Ammon's horn (tissue), 1 donor: Measurements from ENCODE around the gene TNNI3.

Experiments used
- DNase-seq: peaks from one replicate; pipeline ENCODE4 v3.0.0-alpha.2; 2016; ENCODE audit warnings: low spot score

TNNI3 gene

DNA sequence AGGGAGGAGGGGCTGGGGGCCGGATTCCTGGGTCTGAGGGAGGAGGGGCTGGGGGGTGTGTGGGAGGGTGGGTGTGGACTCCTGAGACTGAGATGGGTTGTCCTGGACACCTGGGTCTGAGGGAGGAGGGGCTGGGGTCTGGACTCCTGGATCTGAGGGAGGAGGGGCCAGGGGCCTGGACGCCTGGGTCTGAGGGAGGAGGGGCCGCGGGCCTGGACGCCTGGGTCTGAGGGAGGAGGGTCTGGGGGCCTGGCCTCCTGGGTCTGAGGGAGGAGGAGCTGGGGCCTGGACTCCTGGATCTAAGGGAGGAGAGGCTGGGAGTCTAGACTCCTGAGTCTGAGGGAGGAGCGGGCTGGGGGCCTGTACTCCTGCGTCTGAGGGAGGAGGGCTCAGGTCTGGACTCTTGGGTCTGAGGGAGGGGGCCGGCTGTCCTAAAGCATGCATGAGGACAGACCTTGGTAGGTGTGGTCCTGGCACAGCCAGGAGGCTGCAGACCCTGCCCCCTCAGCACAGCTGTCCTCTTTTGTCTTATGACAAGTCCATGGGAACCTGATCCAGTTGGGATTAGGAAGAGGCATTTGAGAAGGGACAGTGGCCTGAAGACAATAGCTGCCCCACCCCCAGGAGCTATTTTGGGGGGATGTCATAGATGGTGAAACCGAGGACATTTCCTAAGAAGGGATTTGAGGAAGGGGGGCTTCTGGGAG lies 9.8 kb downstream of the TNNI3 start:
- no peak for DNase-seq

DNA sequence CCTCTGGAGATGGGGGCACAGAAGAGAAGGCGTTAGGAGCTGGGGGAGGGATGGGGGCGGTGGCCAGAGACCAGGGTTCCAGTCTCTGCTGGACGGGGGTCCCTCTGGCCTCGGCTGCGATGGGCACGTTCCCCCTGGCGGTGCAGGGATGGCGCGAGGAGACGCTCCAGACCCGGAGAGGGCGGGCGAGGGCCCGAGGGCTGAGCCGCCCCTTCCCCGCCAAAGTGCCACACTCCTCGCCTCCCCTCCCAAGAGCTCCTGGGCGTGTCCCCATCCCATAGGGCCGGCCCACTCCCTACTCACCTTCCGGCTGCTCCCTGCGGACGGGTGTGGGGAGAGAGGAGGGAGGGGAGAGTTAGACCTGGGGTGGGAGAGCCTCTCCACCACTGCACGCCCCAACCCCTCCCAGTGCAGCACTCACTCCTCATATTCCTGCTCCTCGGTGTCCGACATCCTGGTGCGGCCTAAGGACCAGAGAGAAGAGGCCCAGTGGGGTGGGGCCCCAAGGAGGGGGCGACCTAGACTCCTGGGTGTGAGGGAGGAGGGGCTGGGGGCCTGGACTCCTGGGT lies 10.7 kb downstream of the TNNI3 start:
- DNase-seq: no peak

DNA sequence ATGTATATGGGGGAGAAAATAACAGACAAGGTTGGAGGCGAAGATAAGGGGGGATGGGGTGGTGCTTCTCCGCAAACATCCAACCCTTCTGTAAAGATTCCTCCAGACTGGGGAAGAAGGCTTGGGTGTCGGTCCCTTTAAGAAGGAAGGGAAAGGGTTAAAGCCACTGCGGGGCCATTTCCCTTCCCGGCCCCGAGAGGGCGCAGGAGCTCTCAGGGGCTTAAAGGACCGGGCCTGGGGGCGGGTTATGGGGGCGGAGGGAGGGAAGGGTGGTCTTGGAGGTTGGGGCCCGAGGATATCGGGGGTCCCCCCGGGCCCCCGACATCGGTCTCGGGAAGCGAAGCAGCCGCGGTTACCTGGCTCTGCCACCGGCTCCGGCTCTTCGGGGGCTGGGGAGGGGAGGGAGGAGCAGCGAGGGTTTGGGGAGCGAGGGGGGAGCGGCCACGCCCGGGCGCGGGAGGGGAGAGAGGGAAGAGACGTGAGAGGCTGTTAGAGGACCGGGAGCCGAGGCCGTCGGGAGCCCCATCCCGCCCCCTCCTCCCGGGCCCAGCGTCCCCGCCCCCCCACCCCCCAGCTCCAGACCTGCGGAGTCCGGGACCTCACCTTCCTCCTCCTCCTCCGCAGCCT lies 11.3 kb downstream of the TNNI3 start:
- no peak for DNase-seq

DNA sequence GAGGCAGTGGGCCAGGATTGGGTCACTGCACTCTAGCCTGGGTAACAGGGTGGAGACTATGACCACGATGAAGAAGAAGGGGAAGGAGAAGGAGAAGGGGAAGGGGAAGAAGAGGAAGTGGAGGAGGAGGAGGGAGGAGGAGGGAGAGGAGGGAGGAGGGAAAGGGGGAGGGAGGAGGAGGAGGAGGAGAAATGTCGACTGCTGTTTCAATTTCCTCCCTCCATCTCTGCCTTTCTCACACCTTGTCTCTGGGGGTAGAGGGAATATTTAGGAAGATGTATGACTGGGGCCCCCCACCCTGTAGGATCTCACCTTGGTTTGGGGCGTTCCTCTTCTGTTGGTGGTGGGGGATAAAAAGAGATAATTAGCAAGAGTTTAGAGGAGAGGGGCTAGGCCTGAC lies 12.3 kb downstream of the TNNI3 start:
- no peak for DNase-seq

DNA sequence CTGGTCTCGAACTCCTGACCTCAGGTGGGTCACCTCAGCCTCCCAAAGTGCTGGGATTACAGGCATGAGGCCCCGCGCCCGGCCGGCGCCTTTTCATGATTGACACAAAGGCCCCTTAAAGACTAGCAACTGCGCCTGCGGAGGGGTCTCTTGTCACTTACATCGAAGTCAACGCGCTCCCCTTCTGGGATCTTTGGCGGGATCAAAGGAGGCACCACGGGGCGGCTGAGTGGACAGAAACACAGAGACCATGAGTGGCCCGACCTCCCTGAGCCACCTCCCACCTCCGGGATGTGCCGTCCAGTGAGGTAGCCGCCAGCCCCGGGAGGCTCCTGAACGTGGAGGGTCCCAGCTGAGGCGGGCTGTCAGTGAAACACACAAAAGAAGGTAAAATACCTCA lies 15.8 kb downstream of the TNNI3 start:
- no peak for DNase-seq

DNA sequence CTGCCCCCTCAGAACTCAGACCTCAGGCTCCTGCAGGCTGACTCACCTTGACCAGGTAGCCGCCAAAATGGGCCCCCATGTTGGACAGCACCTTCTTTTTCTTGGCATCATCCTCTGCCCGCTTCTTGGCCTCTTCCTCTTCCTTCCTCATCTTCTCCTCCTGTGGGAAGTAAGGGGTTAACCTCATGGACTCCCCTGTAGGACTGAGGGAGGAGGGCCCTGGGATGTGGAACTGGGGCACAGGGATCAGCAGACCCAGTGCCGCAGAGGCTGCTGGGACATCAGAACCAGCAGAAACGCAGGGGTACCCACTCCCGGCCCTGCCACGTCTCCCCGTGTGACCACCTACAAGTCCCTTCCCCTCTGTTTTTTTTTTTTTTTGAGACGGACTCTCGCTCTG lies 19.6 kb downstream of the TNNI3 start:
- no peak for DNase-seq

DNA sequence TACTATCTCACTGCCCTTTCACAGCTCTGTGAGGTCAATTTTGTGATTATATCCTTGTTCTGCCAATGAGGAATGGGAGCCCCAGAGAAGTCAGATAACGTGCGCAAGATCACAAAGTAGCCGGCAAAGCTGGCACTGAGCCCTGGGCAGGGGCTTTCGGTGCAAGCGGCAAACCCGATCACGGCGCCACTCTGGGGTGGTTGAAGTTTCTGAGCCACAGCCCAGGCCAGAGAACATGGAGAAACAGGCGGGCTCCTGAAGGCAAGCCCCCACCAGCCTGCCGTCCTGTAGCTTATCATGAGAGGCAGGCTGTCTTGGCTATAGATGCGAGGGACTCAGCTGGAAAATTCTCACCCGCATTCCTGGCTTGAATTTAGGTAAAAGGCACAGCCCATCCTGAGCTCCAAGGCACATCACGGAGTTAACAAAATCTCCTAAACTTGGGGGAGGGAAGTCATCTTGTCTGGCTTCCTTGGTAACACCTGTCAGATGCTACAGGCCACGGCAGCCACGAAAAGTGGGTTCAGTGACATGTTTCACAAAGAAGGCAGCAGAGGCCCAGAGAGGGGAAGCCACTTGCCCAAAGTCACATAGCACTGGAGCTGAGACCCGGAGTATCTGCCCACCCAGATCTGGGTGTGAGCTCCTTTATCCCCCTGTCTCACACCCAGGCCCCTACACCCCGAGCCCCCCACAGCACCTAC lies 21.0 kb downstream of the TNNI3 start:
- DNase-seq: no peak

DNA sequence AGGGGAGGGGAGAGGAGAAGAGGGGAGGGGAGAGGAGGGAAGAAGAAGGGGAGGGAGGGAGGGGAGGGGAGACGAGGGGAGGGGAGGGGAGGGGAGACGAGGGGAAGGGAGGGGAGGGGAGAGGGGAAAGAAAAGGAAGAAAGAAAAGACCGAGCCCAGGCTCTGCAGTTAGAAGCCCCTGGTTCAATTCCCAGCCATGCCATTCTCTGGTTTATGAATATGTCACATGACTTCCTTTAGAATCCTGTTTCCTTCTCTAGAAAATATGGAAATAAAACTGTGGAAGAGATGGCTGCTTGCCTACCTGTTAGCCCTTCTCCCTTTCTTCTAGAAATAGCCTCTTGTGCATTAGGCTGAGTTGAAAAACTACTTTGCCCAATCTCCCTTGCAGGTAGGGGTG lies 22.8 kb downstream of the TNNI3 start:
- no peak for DNase-seq

DNA sequence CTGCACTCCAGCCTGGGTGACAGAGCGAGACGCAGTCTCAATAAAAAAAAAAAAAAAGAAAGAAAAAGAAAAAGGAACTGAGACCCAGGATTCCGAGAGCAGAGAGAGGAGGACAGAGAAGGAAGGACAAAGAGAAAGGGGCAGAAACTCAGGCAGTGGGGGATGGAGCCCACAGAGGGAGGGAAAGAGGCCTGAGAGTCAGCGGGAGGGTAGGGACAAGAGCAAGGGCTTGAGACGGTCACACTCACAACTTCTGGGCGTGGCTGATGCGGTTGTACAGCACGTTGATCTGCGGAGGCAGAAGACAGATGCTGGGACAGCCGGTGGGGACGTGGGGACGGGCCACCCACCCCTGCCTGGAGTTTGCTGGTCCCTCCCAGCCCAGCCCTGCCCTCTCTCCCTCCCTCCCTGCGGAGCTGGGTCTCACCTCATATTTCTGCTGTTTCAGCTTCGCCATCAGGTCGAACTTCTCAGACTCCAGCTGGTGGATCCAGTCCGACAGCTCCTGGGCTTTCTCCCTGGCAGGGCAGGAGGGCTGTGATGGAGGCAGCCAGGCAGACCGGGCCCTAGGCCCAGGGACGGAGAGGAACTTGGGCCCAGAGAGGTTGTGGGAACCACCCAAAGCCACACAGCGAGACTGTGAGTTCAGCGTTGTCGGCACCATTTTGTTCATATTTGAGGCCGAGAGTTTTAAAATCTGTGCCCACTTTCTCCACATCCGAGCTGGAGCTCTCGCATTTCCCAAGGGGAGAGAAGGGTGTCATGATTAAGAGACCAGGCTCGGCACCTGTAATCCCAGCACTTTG lies 23.7 kb downstream of the TNNI3 start:
- no peak for DNase-seq

DNA sequence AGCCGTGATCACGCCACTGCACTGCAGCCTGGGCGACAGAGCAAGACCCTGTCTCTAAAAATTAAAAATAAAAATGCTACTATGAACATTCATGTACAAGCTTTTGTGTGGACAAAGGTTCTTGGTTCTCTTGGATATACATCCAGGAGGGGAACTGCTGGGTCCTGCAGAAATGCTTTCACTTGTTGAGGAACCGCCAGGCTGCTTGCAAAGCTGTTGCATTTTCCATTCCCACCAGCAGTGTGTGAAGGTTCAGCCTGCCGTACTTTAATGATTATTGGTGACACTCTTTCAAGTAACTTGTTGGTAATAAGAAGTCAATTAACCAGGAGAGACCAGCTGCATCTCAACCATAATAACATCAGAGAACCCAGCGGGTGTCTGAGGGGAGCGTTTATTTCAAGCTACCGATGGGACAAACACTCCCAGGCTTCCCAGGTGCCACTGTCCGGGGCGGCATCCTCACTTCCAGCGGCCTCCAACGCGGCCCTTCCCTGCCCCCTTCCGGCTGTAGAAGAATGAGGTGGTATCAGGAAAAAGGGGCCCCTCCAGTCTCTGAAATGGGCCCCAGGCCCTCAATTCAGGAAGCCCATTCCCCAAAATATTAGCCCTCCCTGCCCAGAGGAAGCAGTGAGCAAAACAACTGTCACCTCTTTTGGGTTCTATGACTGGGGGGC lies 24.9 kb downstream of the TNNI3 start:
- DNase-seq: no peak

DNA sequence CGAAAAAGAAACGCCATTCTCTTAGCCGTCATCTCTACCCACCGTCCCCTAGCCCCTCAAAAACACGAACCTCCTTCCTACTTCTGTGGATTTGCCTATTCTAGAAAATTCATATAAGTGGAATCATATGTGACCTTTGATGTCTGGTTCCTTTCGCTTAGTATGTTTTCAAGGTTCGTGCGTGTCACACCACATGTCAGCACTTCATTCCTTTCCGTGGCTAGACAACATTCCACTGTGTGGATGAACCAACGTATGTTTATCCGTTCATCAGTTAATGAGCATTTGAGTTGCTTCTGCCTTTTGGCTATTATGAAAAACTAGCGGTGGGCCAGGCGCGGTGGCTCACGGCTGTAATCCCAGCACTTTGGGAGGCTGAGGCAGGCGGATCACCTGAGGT lies 26.1 kb downstream of the TNNI3 start:
- no peak for DNase-seq

DNA sequence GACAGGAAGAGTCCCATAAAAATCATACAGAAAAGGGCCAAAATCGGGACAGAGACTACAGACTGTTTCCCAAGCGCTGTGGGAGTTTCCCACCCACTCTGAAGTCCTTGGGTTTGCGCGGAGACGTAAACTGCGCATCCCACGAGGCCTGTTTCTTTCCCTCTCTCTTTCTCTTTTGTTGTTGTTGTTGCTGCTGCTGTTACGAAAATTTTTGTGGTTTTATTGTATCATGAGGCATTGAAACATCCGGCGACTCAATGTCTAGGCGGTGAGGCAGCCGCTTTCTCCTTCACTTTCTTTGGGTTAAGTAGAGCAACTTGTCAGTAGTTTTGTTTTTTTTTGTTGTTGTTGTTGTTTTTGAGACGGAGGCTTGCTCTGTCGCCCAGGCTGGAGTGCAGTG lies 38.5 kb downstream of the TNNI3 start:
- DNase-seq: no peak

DNA sequence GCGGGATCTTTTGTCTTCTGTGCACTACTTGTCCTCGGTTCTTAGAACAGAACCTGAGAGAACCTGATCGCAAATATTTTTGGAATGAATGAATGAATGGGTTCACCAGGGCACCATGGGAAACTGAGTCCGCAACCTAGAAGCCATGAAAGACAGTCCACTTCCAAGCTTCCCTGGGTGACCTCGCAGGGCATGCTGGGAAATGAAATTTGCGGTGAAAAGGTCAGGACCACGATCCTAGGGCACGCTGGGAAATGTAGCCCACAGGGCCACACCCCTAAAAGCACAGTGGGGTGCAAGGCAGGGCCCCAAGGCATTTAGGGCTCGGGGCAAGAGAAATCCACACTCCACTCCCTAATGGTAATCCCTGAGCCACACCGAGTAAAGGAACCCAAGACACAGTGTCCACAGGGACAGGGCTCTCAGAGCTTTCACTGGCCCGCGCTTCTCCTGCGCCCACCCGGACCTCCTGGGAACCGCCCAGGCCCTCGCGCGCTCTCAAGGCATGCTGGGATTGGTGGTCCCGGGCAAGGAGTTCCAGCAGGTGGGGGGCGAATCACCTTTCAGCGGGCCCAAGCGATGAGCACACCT lies 39.0 kb downstream of the TNNI3 start:
- peak; percentile 74 for DNase-seq

DNA sequence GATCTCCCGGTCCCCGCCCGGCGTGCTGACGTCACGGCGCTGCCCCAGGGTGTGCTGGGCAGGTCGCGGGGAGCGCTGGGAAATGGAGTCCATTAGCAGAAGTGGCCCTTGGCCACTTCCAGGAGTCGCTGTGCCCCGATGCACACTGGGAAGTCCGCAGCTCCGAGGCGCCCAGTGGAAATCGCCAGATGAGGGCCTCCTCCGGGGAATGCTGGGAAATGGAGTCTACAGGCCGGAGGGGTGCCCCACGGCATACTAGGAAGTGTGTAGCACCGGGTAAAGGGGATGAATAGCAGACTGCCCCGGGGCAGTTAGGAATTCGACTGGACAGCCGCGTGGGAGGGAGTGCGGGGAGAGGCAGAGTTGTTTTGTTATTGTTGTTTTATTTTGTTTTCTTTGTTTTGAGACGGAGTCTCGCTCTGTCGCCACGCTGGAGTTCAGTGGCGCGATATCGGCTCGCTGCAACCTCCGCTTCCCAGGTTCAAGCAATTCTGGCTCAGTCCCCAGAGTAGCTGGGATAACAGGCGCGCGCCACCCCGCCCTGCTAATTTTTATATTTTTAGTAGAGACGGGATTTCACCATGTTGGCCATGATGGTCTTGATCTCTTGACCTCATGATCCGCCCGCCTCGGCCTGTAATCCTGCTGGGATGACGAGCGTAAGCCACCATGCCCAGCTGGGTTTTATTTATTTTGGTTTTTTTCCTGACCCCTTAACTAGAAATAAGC lies 39.7 kb downstream of the TNNI3 start:
- DNase-seq: peak; percentile 99

DNA sequence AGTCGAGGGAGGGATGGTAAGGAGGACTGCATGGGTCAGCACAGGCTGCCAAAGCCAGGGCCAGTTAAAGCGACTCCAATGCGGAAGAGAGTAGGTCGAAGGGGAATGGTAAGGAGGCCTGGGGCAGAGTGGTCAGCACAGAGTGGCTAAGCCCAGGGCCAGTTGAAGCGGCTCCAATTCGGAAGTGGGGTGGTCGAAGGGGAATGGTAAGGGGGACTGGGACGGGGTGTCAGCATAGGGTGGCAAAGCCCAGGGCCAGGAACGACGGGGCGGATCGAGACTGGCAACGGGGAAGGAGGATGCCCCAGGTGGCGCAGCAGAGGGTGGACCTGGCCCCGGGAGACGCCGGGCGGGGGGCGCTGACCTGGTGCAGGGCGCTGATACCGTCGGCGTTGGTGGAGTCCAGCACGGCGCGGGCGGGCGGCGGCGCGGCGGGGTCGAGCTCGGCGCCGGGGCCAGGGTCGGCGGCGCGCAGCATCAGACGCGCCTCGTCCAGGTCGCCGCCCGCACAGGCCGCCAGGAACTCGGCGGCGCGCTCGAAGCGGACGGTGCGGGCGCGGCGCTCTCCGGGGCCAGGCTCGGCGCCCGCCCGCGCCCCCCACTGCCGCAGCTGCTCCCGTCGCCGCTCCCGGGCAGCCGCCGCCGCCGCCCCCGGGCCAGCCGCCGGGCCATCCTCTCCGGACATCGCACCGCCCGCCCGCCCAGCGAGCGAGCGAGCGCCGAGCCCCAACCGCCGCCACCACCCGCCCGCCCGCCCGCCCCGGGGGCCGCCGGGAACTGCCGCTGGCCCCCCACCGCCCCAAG lies 40.5 kb downstream of the TNNI3 start, which contains the start of gene PPP1R12C:
Gene PPP1R12C, minus strand, starts transcription at position 779 of the 804 bp plus-strand sequence. Its CDS starts 94 bp downstream, at position 685.
- DNase-seq: no peak

DNA sequence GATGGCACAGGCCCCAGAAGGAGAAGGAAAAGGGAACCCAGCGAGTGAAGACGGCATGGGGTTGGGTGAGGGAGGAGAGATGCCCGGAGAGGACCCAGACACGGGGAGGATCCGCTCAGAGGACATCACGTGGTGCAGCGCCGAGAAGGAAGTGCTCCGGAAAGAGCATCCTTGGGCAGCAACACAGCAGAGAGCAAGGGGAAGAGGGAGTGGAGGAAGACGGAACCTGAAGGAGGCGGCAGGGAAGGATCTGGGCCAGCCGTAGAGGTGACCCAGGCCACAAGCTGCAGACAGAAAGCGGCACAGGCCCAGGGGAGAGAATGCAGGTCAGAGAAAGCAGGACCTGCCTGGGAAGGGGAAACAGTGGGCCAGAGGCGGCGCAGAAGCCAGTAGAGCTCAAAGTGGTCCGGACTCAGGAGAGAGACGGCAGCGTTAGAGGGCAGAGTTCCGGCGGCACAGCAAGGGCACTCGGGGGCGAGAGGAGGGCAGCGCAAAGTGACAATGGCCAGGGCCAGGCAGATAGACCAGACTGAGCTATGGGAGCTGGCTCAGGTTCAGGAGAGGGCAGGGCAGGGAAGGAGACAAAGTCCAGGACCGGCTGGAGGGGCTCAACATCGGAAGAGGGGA lies 41.2 kb downstream of the TNNI3 start:
- DNase-seq: peak; percentile 88

DNA sequence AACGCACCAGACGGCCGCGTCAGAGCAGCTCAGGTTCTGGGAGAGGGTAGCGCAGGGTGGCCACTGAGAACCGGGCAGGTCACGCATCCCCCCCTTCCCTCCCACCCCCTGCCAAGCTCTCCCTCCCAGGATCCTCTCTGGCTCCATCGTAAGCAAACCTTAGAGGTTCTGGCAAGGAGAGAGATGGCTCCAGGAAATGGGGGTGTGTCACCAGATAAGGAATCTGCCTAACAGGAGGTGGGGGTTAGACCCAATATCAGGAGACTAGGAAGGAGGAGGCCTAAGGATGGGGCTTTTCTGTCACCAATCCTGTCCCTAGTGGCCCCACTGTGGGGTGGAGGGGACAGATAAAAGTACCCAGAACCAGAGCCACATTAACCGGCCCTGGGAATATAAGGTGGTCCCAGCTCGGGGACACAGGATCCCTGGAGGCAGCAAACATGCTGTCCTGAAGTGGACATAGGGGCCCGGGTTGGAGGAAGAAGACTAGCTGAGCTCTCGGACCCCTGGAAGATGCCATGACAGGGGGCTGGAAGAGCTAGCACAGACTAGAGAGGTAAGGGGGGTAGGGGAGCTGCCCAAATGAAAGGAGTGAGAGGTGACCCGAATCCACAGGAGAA lies 42.0 kb downstream of the TNNI3 start:
- no peak for DNase-seq

DNA sequence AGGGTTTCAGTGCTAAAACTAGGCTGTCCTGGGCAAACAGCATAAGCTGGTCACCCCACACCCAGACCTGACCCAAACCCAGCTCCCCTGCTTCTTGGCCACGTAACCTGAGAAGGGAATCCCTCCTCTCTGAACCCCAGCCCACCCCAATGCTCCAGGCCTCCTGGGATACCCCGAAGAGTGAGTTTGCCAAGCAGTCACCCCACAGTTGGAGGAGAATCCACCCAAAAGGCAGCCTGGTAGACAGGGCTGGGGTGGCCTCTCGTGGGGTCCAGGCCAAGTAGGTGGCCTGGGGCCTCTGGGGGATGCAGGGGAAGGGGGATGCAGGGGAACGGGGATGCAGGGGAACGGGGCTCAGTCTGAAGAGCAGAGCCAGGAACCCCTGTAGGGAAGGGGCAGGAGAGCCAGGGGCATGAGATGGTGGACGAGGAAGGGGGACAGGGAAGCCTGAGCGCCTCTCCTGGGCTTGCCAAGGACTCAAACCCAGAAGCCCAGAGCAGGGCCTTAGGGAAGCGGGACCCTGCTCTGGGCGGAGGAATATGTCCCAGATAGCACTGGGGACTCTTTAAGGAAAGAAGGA lies 42.9 kb downstream of the TNNI3 start:
- DNase-seq: no peak
